Keratinocyte (primary cell): ENCODE data around the gene PAPOLA. TPM values are rescaled to one million over a fixed set of nuclear protein-coding genes. Genes with fewer than 3 reads are reported as not detected.
A peak's percentile ranks its signal among the peaks of the same experiment; 100 is the strongest.
"Not testable (repeated sequence)": the region's sequence is repeated elsewhere in the genome, so short reads cannot be mapped to it uniquely, and the experiment has no call there.

Source experiments
- DNase-seq: peaks from one replicate; pipeline ENCODE4 v3.0.0-alpha.2; 2011; ENCODE audit warnings: low read depth, missing footprints, low spot score
- FAIRE-seq: peaks from 2 replicates; lab custom pipeline; 2011; peaks lifted over from hg19 to GRCh38; lab: Jason Lieb, UNC
- H2AFZ ChIP-seq: 2 replicates; pipeline ENCODE4 v1.6.0; 2012; ENCODE audit warnings: low read length, control low read depth, inconsistent platforms; ENCODE audit not compliant: control insufficient read depth
- H3K27ac ChIP-seq: 2 replicates; pipeline ENCODE4 v1.5.1; 2011; ENCODE audit warnings: low read length; ENCODE audit not compliant: control insufficient read depth, insufficient read depth
- H3K27me3 ChIP-seq: 3 replicates; pipeline ENCODE4 v1.6.0; 2011; ENCODE audit warnings: low read length; ENCODE audit not compliant: control insufficient read depth, insufficient read depth; ENCODE audit errors: extremely low read depth
- H3K36me3 ChIP-seq, 2 experiments: 2 replicates in 1 of 2; 3 replicates in 1 of 2; pipeline ENCODE4 v1.5.1; 2011; ENCODE audit warnings: low read length in 2 of 2, mild to moderate bottlenecking in 1 of 2; ENCODE audit not compliant: control insufficient read depth in 2 of 2, insufficient read depth in 2 of 2; ENCODE audit errors: extremely low read depth in 1 of 2
- H3K4me1 ChIP-seq: 3 replicates; pipeline ENCODE4 v1.5.1; 2011; ENCODE audit warnings: low read length; ENCODE audit not compliant: control insufficient read depth, insufficient read depth; ENCODE audit errors: extremely low read depth
- H3K4me2 ChIP-seq: 3 replicates; pipeline ENCODE4 v1.6.0; 2011; ENCODE audit warnings: low read depth, low read length; ENCODE audit not compliant: control insufficient read depth, insufficient read depth; ENCODE audit errors: extremely low read depth
- H3K4me3 ChIP-seq, 3 experiments: fragments of 200-600 bp in 1 of 3; sonication (generic) in 1 of 3; 2 replicates in 2 of 3; 3 replicates in 1 of 3; pipeline ENCODE4 v1.5.1; 2011 to 2016; ENCODE audit warnings: low read length in 3 of 3, mild to moderate bottlenecking in 3 of 3, control low read depth in 2 of 3, inconsistent platforms in 1 of 3, low read depth in 1 of 3, mixed read lengths in 1 of 3, mixed run types in 1 of 3, moderate library complexity in 1 of 3; ENCODE audit not compliant: control insufficient read depth in 2 of 3, insufficient read depth in 2 of 3; ENCODE audit errors: extremely low read depth in 1 of 3
- H3K79me2 ChIP-seq: 2 replicates; pipeline ENCODE4 v1.6.0; 2012; ENCODE audit warnings: low read length; ENCODE audit not compliant: control insufficient read depth, insufficient read depth
- H3K9ac ChIP-seq: 3 replicates; pipeline ENCODE4 v1.6.0; 2011; ENCODE audit warnings: low read length; ENCODE audit not compliant: control insufficient read depth, insufficient read depth; ENCODE audit errors: extremely low read depth
- H3K9me1 ChIP-seq: 3 replicates; pipeline ENCODE4 v1.6.0; 2011; ENCODE audit warnings: low read length; ENCODE audit not compliant: control insufficient read depth, insufficient read depth; ENCODE audit errors: extremely low read depth
- H3K9me3 ChIP-seq: 2 replicates; pipeline ENCODE4 v1.5.1; 2012; ENCODE audit warnings: low read depth, low read length; ENCODE audit not compliant: control insufficient read depth
- H4K20me1 ChIP-seq: 3 replicates; pipeline ENCODE4 v1.6.0; 2011; ENCODE audit warnings: low read length; ENCODE audit not compliant: control insufficient read depth, insufficient read depth; ENCODE audit errors: extremely low read depth
- CTCF ChIP-seq, 3 experiments: IDR thresholded peaks in 1 of 3; conservative IDR thresholded peaks in 1 of 3; optimal IDR thresholded peaks in 1 of 3; 2 replicates in 2 of 3; 3 replicates in 1 of 3; pipeline versions ENCODE3 to v1.5.1; 2011; ENCODE audit warnings: low read length in 3 of 3, mild to moderate bottlenecking in 3 of 3, moderate library complexity in 2 of 3, control low read depth in 1 of 3, inconsistent platforms in 1 of 3; ENCODE audit not compliant: insufficient read depth in 2 of 3; ENCODE audit errors: extremely low read depth in 1 of 3
- EZH2 ChIP-seq: IDR thresholded peaks from one replicate; pipeline ENCODE4 v1.6.1; 2012; ENCODE audit warnings: inconsistent platforms, mild to moderate bottlenecking, low read length, moderate library complexity
- dilution Hi-C: fragments of 300-500 bp; cut with MboI; formaldehyde crosslinking; loops from one replicate; pipeline ENCODE4 v1.7.0; 2020; ENCODE audit warnings: low sequenced_read_pairs; ENCODE audit not compliant: extremely low pct_ligation_motif_present
- polyA plus RNA-seq, 5 experiments: library from polyadenylated mRNA; depleted of rRNA in 3 of 5; stranded (reverse) in 3 of 5; stranded (forward) in 1 of 5; unstranded in 1 of 5; fragments of >200 nt; gene quantifications; 1 replicate in 1 of 5; 2 replicates in 3 of 5; 3 replicates in 1 of 5; pipeline versions ENCODE4 v1.2.1 to v1.2.3, GENCODE V29; 2011 to 2012; ENCODE audit warnings: missing spikeins in 2 of 5, low read depth in 1 of 5, low replicate concordance in 1 of 5

PAPOLA gene
- polyA plus RNA-seq, 1 donor (not counting 4 experiments of a cell fraction or from before 2014, with no cell fraction given), result 154 TPM

- H3K9me3 ChIP-seq, result no peaks in the 10 kb centered on the region
- peaks cover 58% of the 10 kb centered on the region for H3K79me2 ChIP-seq
- H4K20me1 ChIP-seq, result peaks cover 22% of the 10 kb centered on the region
- dilution Hi-C loops, result no loop called here
- H3K4me2 ChIP-seq, result peak overlapping the region; percentile 88
- H3K36me3 ChIP-seq, result peaks cover 0 to 7% of the 10 kb centered on the region in 2 experiments
- DNase-seq (no peak), FAIRE-seq (no peak)
- H3K9me1 ChIP-seq, result peaks cover 8% of the 10 kb centered on the region
- H3K27me3 ChIP-seq, result no peaks in the 10 kb centered on the region
- no peak for TF ChIP-seq CTCF (optimal IDR thresholded peaks at IDR 0.05 in 1 of 3, IDR thresholded peaks at IDR 0.05 in 1 of 3, conservative IDR thresholded peaks at IDR 0.05 in 1 of 3; ENCODE audit: extremely low read depth in 1 of 3, insufficient read depth in 2 of 3, low read length in 3 of 3)
- TF ChIP-seq EZH2, result no peak
- peak overlapping the region; percentile 95 for H3K9ac ChIP-seq
- H3K27ac ChIP-seq, result peak overlapping the region; percentile 94
- H2AFZ ChIP-seq, result peak overlapping the region; percentile 68
- H3K4me3 ChIP-seq, result peak overlapping the region; percentile 75 to 97 (median 93)
- H3K4me1 ChIP-seq, result peaks cover 23% of the 10 kb centered on the region
These were observed 581 bp downstream of the PAPOLA start for GRCh38 chr14:96502621-96503305.

- peaks cover 8% of the 10 kb centered on the region for H3K9me1 ChIP-seq
- H3K4me2 ChIP-seq, result peak overlapping the region; percentile 88
- peaks cover 0 to 7% of the 10 kb centered on the region in 2 experiments for H3K36me3 ChIP-seq
- H3K79me2 ChIP-seq, result peaks cover 63% of the 10 kb centered on the region
- dilution Hi-C loops, result no loop called here
- peak overlapping the region; percentile 95 for H3K9ac ChIP-seq
- no peak for FAIRE-seq
- TF ChIP-seq EZH2, result no peak
- TF ChIP-seq CTCF (optimal IDR thresholded peaks at IDR 0.05 in 1 of 3, IDR thresholded peaks at IDR 0.05 in 1 of 3, conservative IDR thresholded peaks at IDR 0.05 in 1 of 3; ENCODE audit: extremely low read depth in 1 of 3, insufficient read depth in 2 of 3, low read length in 3 of 3), result no peak
- H2AFZ ChIP-seq, result no peak overlapping the region
- no peaks in the 10 kb centered on the region for H3K9me3 ChIP-seq
- H3K27me3 ChIP-seq, result no peaks in the 10 kb centered on the region
- peak overlapping the region; percentile 75 to 97 (median 93) for H3K4me3 ChIP-seq
- peaks cover 23% of the 10 kb centered on the region for H3K4me1 ChIP-seq
- peaks cover 22% of the 10 kb centered on the region for H4K20me1 ChIP-seq
- DNase-seq, result no peak
- H3K27ac ChIP-seq, result peak overlapping the region; percentile 94
These were observed 1.1 kb downstream of the PAPOLA start for GRCh38 chr14:96503306-96503679.

GRCh38 chr14:96504353-96504752 is 2.2 kb downstream of the PAPOLA start:
- H3K4me3 ChIP-seq, result peak overlapping the region in 1 of 3 experiments; percentile 97
- DNase-seq, H3K9ac ChIP-seq, H2AFZ ChIP-seq, H3K9me1 ChIP-seq, dilution Hi-C loops, H3K36me3 ChIP-seq, FAIRE-seq, H3K27me3 ChIP-seq, H3K9me3 ChIP-seq: not testable (repeated sequence)
- H3K27ac ChIP-seq, result peak overlapping the region; percentile 94
- peaks cover 26% of the 10 kb centered on the region for H3K4me1 ChIP-seq
- peaks cover 74% of the 10 kb centered on the region for H3K79me2 ChIP-seq
- H3K4me2 ChIP-seq, result peak overlapping the region; percentile 88
- peaks cover 27% of the 10 kb centered on the region for H4K20me1 ChIP-seq
